Aortic smooth muscle cell (primary cell): Measurements from ENCODE around the gene AMN1. TPM values are rescaled to one million over a fixed set of nuclear protein-coding genes. Genes with fewer than 3 reads are reported as not detected.

Source experiments
- total RNA-seq: library from RNA; depleted of rRNA; stranded (reverse); fragments of >200 nt; gene quantifications from 2 replicates; pipeline ENCODE4 v1.2.3, GENCODE V29; 2014

Gene AMN1
- total RNA-seq: 18.0 and 20.6 TPM in 2 replicates

GRCh38 chr12:31728917-31729640 is at the start of gene AMN1:
TSS of gene AMN1 (minus strand) at chr12:31729021. CDS start at chr12:31729008, 13 bp downstream.

GRCh38 chr12:31659087-31659942 is 69.5 kb downstream of the AMN1 start, which contains the start of gene ETFBKMT:
TSS of gene ETFBKMT (plus strand) at chr12:31659688. CDS start at chr12:31661954, 2,266 bp downstream.

Other genes with a start within 250 kb of the AMN1 start
- gene DENND5B, start 137.9 kb downstream of the AMN1 start, total RNA-seq: 10.2 and 11.5 TPM in 2 replicates
- gene ETFBKMT, start 69.3 kb downstream of the AMN1 start, total RNA-seq: 2.6 and 4.0 TPM in 2 replicates
- 43.3 and 61.0 TPM in 2 replicates for gene RESF1, start 230.4 kb upstream of the AMN1 start, total RNA-seq